Measurements from ENCODE around the gene ENO3. TPM values are rescaled to one million over a fixed set of nuclear protein-coding genes. Genes with fewer than 3 reads are reported as not detected.

ENO3 gene
- polyA plus RNA-seq, 12 donors = 501 to 7,271 (median 1,745) TPM

GRCh38 chr17:4968486-4969046 is 17.6 kb downstream of the ENO3 start:
- DNase-seq = no peak

- DNase-seq = no peak
Observed at GRCh38 chr17:4969047-4969550, 18.2 kb downstream of the ENO3 start.

- no peak for DNase-seq
Observed at GRCh38 chr17:4969551-4970173, 18.7 kb downstream of the ENO3 start.

GRCh38 chr17:4970273-4970672 is 19.4 kb downstream of the ENO3 start:
- no peak for DNase-seq

GRCh38 chr17:4971826-4972225 is 20.9 kb downstream of the ENO3 start:
- no peak for DNase-seq

- DNase-seq = no peak
Observed at GRCh38 chr17:4972322-4972721, 21.4 kb downstream of the ENO3 start.

- DNase-seq = no peak
Observed at GRCh38 chr17:4972752-4973151, 21.8 kb downstream of the ENO3 start.

- no peak for DNase-seq
Observed at GRCh38 chr17:4973256-4974114, 22.6 kb downstream of the ENO3 start.

- no peak for DNase-seq
Observed at GRCh38 chr17:4974115-4974670, 23.3 kb downstream of the ENO3 start.

GRCh38 chr17:4978726-4979125 is 27.8 kb downstream of the ENO3 start:
- no peak for DNase-seq

- DNase-seq = peak; percentile 67
Observed at GRCh38 chr17:4980644-4981216, 29.8 kb downstream of the ENO3 start.

GRCh38 chr17:4982305-4982704 is 31.4 kb downstream of the ENO3 start:
- no peak for DNase-seq

- DNase-seq = no peak
Observed at GRCh38 chr17:4986403-4986802, 35.5 kb downstream of the ENO3 start.

GRCh38 chr17:4986951-4987766 is 36.2 kb downstream of the ENO3 start, which contains the start of gene CAMTA2:
TSS of gene CAMTA2 (minus strand) at chr17:4987675. CDS start at chr17:4986222, 1,453 bp downstream.
- DNase-seq = peak; percentile 84

GRCh38 chr17:4987767-4988567 is 37.0 kb downstream of the ENO3 start:
- peak; percentile 45 for DNase-seq

- no peak for DNase-seq
Observed at GRCh38 chr17:4994081-4994595, 43.2 kb downstream of the ENO3 start.

- DNase-seq = peak; percentile 91
Observed at GRCh38 chr17:4997302-4998026, 46.5 kb downstream of the ENO3 start, which contains the start of the genes INCA1 and KIF1C. TSS of gene INCA1 (minus strand) at chr17:4997522. CDS start at chr17:4994437, 3,085 bp downstream. TSS of gene KIF1C (plus strand) at chr17:4997950. CDS start at chr17:5000247, 2,297 bp downstream.

GRCh38 chr17:4998027-4998731 is 47.3 kb downstream of the ENO3 start:
- peak; percentile 25 for DNase-seq

Measured in muscle of arm (tissue), 12 donors.